Fibroblast of skin of abdomen (primary cell): ENCODE results near the gene ADAM10.
"Not testable (repeated sequence)": the region's sequence is repeated elsewhere in the genome, so short reads cannot be mapped to it uniquely, and the experiment has no call there.

Experiments
- DNase-seq: peaks from one replicate; pipeline ENCODE4 v3.0.0-alpha.2; 2013

Gene ADAM10

GRCh38 chr15:58605931-58606530, 143.5 kb downstream of the ADAM10 start:
- DNase-seq = no peak

GRCh38 chr15:58604455-58604923, 145.0 kb downstream of the ADAM10 start:
- no peak for DNase-seq

- DNase-seq = not testable (repeated sequence)
These were observed 145.6 kb downstream of the ADAM10 start for GRCh38 chr15:58603927-58604326.

- no peak for DNase-seq
These were observed 146.7 kb downstream of the ADAM10 start for GRCh38 chr15:58602823-58603222.

- no peak for DNase-seq
These were observed 150.7 kb downstream of the ADAM10 start for GRCh38 chr15:58598829-58599210.

- DNase-seq = no peak
These were observed 151.3 kb downstream of the ADAM10 start for GRCh38 chr15:58597943-58598828.

- DNase-seq = no peak
These were observed 153.8 kb downstream of the ADAM10 start for GRCh38 chr15:58595516-58596263.

- no peak for DNase-seq
These were observed 154.6 kb downstream of the ADAM10 start for GRCh38 chr15:58594898-58595297.

- no peak for DNase-seq
These were observed 155.6 kb downstream of the ADAM10 start for GRCh38 chr15:58593870-58594269.

GRCh38 chr15:58590926-58591325, 158.6 kb downstream of the ADAM10 start:
- DNase-seq = no peak

GRCh38 chr15:58590236-58590635, 159.3 kb downstream of the ADAM10 start:
- DNase-seq = no peak

GRCh38 chr15:58589047-58589446, 160.5 kb downstream of the ADAM10 start:
- DNase-seq = no peak

GRCh38 chr15:58588096-58588495, 161.4 kb downstream of the ADAM10 start:
- no peak for DNase-seq

GRCh38 chr15:58587486-58587885, 162.0 kb downstream of the ADAM10 start:
- DNase-seq = no peak

GRCh38 chr15:58585693-58586443, 163.6 kb downstream of the ADAM10 start:
- DNase-seq = no peak

- no peak for DNase-seq
These were observed 164.6 kb downstream of the ADAM10 start for GRCh38 chr15:58584789-58585461.

- no peak for DNase-seq
These were observed 166.2 kb downstream of the ADAM10 start for GRCh38 chr15:58583171-58583908.

GRCh38 chr15:58582160-58582559, 167.3 kb downstream of the ADAM10 start:
- no peak for DNase-seq

GRCh38 chr15:58576657-58577056, 172.8 kb downstream of the ADAM10 start:
- DNase-seq = no peak

GRCh38 chr15:58575045-58575786, 174.3 kb downstream of the ADAM10 start:
- no peak for DNase-seq
